ENCODE results near the gene FUT7. TPM values are rescaled to one million over a fixed set of nuclear protein-coding genes. Genes with fewer than 3 reads are reported as not detected.

The FUT7 gene
- total and polyA plus RNA-seq, 2 of the 13 experiments (the other 11 are each of a cell fraction or from before 2014, with no cell fraction given): 0.05 TPM; not detected in 1

DNA sequence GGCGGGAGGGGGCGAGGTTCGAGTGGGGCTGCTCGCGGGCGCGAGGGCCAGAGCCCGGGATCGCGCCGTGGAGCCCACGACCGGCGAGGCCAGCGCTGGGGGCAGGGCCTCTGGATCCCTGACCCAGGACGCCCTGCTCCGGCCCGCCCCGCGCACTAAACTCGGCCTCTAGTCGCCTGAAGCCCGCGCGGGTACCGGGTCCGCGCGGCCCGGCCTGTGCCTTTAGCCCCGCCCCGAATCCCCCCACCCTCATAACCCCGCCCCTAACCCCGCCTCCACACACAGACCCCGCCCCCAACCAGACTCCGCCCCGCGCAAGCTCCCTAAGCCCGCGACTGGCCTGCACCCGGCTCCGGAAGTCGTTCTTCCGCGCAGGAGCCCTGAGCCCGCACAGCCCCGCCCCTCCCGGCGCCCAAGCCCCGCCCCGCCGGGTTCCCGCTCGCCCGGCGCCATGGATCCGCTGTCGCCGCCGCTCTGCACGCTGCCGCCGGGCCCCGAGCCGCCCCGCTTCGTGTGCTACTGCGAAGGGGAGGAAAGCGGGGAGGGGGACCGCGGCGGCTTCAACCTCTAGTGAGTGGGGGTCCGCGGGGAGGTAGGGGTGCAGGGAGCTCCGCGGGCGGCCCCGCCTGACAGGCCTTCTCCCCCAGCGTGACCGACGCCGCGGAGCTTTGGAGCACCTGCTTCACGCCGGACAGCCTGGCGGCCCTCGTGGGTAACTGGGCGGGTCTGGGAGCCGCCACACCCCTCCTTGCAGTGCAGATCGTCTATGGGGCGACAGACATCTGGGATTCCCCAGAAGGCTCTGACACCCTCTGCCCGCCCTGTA is 39.7 kb downstream of the FUT7 start, which contains the start of gene PAXX (continued):
- no peak for TF ChIP-seq ZZZ3 (CRISPR knock-in tag; IDR thresholded peaks at IDR 0.05; ENCODE audit: borderline replicate concordance)
- no peak for TF ChIP-seq ZNF800 (CRISPR knock-in tag; IDR thresholded peaks at IDR 0.05)
- peak; percentile 24; the same call in 1 of the 2 replicates for TF ChIP-seq ZNF768 (CRISPR knock-in tag; IDR thresholded peaks at IDR 0.05)
- 0 out of 2 replicates have a peak, but pooled peaks have one; percentile 15 for TF ChIP-seq ELF1 (CRISPR knock-in tag; IDR thresholded peaks at IDR 0.05)
- peak; percentile 80; the same call in 1 of the 2 replicates for TF ChIP-seq ZNF33B (CRISPR knock-in tag; IDR thresholded peaks at IDR 0.05)
- no peak for TF ChIP-seq CHD2 (IDR thresholded peaks at IDR 0.05; ENCODE audit: low read depth, low read length)
- TF ChIP-seq KDM2A (CRISPR knock-in tag; IDR thresholded peaks at IDR 0.05; ENCODE audit: borderline replicate concordance, low read depth): peak; percentile 77
- TF ChIP-seq REST (IDR thresholded peaks at IDR 0.05; ENCODE audit: borderline replicate concordance in 1 of 2, low read depth in 1 of 2, low read length in 2 of 2): no peak
- no peak for TF ChIP-seq NCOA2 (CRISPR knock-in tag; IDR thresholded peaks at IDR 0.05)
- TF ChIP-seq ZNF616 (CRISPR knock-in tag; IDR thresholded peaks at IDR 0.05; ENCODE audit: low read depth): no peak
- no peak for TF ChIP-seq SMARCE1 (IDR thresholded peaks at IDR 0.05; ENCODE audit: borderline replicate concordance)
- no peak for TF ChIP-seq ZNF326 (CRISPR knock-in tag; IDR thresholded peaks at IDR 0.05; ENCODE audit: borderline replicate concordance)
- peak; percentile 83 for TF ChIP-seq HNRNPK (IDR thresholded peaks at IDR 0.05; ENCODE audit: low read depth, low read length, poor library complexity, severe bottlenecking)
- TF ChIP-seq, protein P1, sequence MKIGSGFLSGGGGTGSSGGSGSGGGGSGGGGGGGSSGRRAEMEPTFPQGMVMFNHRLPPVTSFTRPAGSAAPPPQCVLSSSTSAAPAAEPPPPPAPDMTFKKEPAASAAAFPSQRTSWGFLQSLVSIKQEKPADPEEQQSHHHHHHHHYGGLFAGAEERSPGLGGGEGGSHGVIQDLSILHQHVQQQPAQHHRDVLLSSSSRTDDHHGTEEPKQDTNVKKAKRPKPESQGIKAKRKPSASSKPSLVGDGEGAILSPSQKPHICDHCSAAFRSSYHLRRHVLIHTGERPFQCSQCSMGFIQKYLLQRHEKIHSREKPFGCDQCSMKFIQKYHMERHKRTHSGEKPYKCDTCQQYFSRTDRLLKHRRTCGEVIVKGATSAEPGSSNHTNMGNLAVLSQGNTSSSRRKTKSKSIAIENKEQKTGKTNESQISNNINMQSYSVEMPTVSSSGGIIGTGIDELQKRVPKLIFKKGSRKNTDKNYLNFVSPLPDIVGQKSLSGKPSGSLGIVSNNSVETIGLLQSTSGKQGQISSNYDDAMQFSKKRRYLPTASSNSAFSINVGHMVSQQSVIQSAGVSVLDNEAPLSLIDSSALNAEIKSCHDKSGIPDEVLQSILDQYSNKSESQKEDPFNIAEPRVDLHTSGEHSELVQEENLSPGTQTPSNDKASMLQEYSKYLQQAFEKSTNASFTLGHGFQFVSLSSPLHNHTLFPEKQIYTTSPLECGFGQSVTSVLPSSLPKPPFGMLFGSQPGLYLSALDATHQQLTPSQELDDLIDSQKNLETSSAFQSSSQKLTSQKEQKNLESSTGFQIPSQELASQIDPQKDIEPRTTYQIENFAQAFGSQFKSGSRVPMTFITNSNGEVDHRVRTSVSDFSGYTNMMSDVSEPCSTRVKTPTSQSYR (CRISPR knock-in tag; IDR thresholded peaks at IDR 0.05; ENCODE audit: borderline replicate concordance): no peak
- no peak for TF ChIP-seq KMT2A (CRISPR knock-in tag; IDR thresholded peaks at IDR 0.05)
- no peak; the same call in 1 of the 2 replicates for TF ChIP-seq THAP9 (CRISPR knock-in tag; IDR thresholded peaks at IDR 0.05; ENCODE audit: borderline replicate concordance)
- TF ChIP-seq LCORL (IDR thresholded peaks at IDR 0.05): no peak
- no peak for TF ChIP-seq LCORL (CRISPR knock-in tag; IDR thresholded peaks at IDR 0.05)
